Left ventricle myocardium superior (tissue), 1 donor: ENCODE data around the gene TTC38. TPM values are rescaled to one million over a fixed set of nuclear protein-coding genes. Genes with fewer than 3 reads are reported as not detected.
"Not testable (repeated sequence)": the region's sequence is repeated elsewhere in the genome, so short reads cannot be mapped to it uniquely, and the experiment has no call there.

ENCODE experiments used
- ATAC-seq: fragments of 200-7000 bp; cut with Tn5 transposase; one replicate; pipeline ENCODE4 v1.9.1; 2020; ENCODE audit warnings: mild to moderate bottlenecking, moderate library complexity
- DNase-seq: peaks from one replicate; pipeline ENCODE4 v3.0.0-alpha.2; 2020
- intact Hi-C: fragments of 100-400 bp; cut with micrococcal nuclease; formaldehyde crosslinking; loops from one replicate; pipeline ENCODE4 v1.11.0; 2022
- total RNA-seq: library from RNA; stranded (reverse); fragmentation: NEBNext Ultra II Directional; extraction: Animal tissue kit (Norgen Biotek cat#: 25700); gene quantifications from one replicate; pipeline ENCODE4 v1.2.1, GENCODE V29; 2021
- donor health status: DM: no; HTN: yes; CAD: no; lungs with severe emphysema.

The TTC38 gene
- total RNA-seq, 1 donor from 2014 or later, result 24.0 TPM

DNA sequence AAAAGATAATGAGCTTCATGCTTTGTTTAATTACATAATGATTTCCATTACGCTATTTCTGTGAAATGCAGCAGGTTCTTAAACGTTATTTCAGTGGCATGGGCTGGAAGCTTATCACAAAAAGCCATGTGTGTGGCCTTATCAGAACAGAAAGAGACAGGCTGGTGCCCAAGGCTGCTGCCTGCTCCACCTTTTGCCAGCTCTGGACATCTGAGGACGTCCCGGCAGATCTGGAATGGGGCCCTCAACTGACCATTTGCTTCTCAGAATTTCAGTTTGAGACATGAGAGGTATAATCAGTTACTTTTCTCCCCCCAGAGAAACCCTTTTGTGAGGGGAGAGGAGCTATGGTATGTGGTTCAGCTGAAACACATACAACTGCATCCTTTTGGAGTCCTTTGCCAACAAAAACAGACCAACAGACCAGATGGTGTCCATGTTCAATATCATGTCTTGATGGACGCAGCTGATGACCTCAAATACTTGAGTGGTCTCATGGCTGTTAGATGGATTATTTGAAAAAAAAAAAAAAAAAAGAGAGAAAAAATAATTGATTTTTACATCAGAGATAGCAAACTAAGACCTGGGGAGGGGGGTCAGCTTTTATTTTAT lies 26.3 kb upstream of the TTC38 start:
- ATAC-seq (peak; percentile 42), DNase-seq (no peak)
- intact Hi-C loops, result loop anchor here (10.0 kb wide), 1 partner anchor 97 kb away; no protein-coding TSS in a partner anchor

DNA sequence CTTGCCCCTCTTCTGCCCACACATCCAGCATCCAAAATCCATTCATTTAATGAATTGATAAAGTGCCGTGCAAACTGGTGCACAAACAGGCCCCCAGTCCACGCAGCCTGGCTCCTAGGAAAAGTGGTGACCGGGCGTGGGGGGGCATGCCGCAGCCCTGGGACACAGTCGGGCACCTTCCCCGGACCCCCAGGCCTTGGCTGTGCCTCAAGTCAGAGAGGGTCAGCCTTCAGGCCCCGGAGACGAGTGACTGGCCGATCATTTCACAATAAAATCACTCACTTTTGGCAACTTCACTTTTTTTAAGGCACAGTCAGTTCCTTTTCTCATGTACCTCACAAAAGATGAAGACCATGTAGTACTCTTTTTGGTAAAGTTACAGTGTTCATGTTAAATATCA lies 25.7 kb upstream of the TTC38 start:
- ATAC-seq, result no peak
- intact Hi-C loops, result loop anchor here (10.0 kb wide), 1 partner anchor 97 kb away; no protein-coding TSS in a partner anchor
- no peak for DNase-seq

DNA sequence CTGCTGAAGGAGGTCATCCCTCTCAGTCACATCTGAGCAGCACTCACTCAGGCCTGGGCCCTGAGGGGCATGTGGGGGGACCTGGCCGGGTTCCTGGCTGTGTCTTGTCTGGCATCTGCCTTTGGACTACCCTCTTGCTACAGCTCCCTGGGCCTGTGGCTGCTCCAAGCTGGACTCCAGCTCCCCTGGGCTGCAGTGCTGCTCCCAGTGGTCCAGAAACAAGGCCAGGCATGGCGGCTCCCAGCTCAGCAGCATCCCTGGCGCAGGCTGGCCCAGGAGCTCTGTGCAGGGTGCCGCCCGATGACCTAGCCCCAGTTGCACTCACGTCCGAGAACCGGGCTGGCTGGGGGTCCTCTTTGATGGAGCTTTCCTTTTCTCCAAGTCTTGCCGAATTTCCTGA lies 23.0 kb upstream of the TTC38 start:
- ATAC-seq (peak; percentile 3), DNase-seq (no peak)
- intact Hi-C loops, result loop anchor here (10.0 kb wide), 1 partner anchor 100 kb away; no protein-coding TSS in a partner anchor

DNA sequence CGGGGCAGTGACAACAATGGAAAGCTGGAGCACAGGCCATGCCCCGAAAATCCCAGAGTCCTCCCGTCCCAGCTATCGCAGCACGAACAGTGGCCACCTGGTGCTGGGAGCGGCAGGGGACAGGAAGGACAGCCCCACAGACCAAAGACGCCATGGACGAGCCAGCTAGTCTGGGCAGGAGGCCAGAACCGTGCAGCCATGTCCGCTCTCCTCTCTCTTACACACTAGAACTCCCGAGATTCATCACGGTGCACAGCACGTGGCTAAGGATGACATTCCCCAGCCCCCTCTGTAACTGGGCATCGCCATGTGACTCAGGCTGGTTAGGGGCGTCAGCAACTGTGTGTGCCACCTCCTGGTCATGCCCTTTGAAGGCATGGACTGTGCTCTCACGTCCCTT lies 22.3 kb upstream of the TTC38 start:
- intact Hi-C loops, result loop anchor here (10.0 kb wide), 1 partner anchor 101 kb away; no protein-coding TSS in a partner anchor
- peak; percentile 85 for DNase-seq
- peak; percentile 53 for ATAC-seq

DNA sequence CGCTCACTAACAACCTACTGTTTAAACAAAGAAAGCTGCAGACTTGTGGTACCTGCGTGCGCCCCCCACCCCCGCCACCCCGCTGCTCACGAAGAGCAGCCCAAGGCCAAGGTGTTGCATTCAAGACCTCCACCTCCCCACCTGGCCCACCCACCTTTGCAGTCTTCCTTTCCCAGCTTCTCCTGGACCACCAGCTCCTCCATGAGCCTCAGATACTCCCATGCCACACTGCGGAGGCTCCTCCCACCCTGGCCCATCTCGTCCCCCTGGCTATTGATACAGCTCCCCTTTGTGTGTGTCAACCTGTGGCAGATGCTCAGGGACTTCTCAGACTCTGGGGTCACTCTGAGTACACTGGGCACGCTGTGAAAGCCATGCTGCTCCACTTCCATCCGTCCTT lies 21.6 kb upstream of the TTC38 start:
- DNase-seq (no peak), ATAC-seq (no peak)
- intact Hi-C loops, result loop anchor here (10.0 kb wide), 1 partner anchor 101 kb away; no protein-coding TSS in a partner anchor

- DNase-seq, result no peak
- no peak for ATAC-seq
- intact Hi-C loops, result loop anchor here (10.0 kb wide), 1 partner anchor 103 kb away; no protein-coding TSS in a partner anchor
Measured at GRCh38 chr22:46247443-46247975, 20.3 kb upstream of the TTC38 start.

DNA sequence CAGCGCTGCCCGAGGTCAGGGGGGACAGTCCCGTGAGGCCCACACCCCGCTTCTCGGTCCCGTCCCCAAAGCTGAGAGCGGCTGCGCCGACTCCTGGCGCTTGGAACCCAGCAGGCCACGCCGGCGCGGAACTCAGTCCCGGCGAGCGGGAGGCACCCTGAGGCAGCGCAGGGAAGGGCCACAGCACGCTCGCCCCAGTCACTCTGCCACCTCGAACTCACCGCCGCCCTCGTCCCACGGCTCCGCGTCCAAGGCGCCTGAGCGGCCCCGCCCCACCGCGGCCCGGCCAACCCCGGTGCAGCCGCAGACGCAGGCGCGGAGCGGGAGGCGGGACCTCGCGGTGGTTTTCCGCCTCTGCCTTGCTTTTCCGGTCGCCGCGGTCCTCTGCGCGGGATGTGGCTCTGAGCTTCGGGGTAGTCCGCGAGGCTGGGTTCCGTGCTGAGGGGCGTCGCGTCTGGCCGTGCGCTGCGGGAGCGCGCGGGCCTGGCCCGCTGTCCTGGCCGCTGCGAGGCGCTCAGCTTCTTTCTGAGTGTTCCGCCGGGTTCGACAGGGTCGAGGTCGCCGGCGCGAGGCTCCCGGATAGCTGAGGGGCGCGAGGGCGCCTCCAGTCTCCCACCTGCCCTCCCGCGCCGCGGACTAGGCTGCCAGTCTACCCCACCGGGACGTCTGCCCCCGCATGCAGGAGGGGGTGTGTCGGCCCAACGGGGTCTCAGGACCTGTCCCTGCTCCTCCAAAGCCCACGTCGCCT lies 17.6 kb upstream of the TTC38 start, which contains the start of gene CDPF1:
Gene CDPF1 (minus strand): TSS at position 259 of the 748 bp plus-strand sequence. CDS start 2,009 bp downstream, outside the sequence.
- intact Hi-C loops, result no loop called here

GRCh38 chr22:46250783-46251125 lies 17.1 kb upstream of the TTC38 start:
- intact Hi-C loops, result no loop called here
- peak; percentile 7 for ATAC-seq
- no peak for DNase-seq

More for the DNA sequence above, 17.6 kb upstream of the TTC38 start, which contains the start of gene CDPF1:
- ATAC-seq, result peak; percentile 95
- DNase-seq, result peak; percentile 97

DNA sequence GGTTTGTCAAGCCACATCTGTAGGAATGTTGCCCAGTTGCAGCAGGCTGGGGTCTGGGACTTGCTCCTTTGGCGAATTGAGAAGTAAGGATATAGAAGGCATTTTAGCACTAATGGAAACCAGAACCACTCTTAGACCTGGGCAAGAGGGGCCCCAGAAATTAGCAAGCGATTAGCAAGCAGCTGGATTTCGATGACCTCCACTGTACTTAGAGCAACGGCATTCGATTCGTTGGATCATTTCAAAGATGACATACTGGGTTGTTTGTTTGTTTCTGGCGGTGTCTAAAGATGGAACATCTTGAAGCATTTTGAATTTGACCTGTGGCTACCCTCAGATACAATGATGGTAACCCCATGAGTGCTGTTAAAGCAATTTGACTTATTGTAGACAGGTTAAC lies 16.5 kb upstream of the TTC38 start:
- intact Hi-C loops, result no loop called here

DNA sequence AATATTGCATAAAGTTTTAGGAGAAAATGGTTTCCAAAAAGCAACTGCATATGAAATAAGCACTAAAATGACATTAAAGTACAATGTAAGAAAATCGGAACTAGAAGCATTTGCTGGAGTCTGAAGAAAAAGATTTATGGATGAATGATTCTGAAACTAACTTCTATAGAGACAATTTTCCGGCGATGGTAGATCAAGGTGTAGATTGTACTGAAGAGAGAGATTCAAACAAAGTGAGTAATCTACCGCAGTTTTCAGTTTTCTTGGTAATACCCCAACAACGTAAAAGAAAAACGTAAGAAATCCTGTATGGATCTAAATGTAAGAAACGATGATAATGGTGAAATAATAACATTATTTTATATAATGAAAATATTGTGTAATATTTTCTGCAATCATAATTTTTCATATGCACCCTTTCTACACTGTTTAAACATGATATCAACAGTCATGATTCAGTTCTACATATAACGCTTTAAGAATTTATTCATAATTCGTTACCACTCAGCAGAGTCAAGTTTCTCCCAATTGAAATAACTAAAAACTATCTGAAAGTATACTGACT lies 15.9 kb upstream of the TTC38 start:
- no peak for DNase-seq
- intact Hi-C loops, result no loop called here
- no peak for ATAC-seq

More for the DNA sequence above, 16.5 kb upstream of the TTC38 start:
- no peak for DNase-seq
- no peak for ATAC-seq

DNA sequence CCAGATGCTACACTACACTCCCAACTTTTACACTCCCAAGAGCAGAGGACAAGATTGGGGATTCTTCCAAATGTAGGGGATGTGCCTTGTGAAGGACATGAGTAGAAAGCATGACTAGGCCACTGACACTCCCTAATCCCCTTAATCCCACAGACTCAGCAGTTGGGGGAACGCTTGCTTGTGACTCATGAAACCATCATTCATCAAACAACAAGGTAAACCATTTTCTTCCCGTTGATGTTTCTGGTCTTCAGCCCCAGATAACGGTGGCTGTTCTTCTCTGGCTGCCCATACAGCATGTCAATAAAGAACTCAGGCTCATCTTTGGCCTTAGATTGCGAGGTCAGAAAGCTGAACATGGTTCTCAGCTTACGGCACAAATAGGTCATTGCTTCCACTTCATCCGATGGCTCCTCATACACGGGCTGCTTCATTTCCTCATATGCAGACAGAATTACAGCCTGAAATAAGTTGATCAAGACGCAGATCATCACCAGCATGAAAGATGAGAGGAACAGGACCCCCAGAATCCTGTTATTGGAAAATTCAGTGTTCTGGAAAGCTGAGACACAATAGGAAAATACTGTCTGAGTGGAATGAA lies 11.3 kb upstream of the TTC38 start:
- ATAC-seq, result no peak
- no peak for DNase-seq
- intact Hi-C loops, result no loop called here

GRCh38 chr22:46259374-46259773 lies 8.4 kb upstream of the TTC38 start:
- DNase-seq, result no peak
- ATAC-seq, result no peak
- intact Hi-C loops, result no loop called here

DNA sequence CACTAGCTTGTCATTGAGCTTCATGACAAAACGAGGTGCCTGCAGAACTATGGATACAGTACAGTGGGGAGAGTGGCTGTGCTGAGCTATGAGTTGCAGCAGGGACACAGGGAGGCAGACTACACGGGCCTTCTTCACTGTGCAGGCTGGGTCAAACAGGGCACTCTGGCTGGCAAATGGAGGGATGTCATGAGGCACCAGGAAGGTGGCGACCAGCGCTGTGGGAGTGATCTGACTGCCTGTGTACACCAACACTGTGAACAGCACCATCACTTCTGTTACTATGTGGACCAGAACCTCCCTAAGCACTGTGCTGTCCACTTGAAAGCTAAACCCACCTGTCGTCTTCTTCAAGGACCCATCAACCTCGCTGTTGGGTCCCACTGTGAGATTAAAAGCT lies 7.8 kb upstream of the TTC38 start:
- intact Hi-C loops, result no loop called here
- ATAC-seq, result no peak

DNA sequence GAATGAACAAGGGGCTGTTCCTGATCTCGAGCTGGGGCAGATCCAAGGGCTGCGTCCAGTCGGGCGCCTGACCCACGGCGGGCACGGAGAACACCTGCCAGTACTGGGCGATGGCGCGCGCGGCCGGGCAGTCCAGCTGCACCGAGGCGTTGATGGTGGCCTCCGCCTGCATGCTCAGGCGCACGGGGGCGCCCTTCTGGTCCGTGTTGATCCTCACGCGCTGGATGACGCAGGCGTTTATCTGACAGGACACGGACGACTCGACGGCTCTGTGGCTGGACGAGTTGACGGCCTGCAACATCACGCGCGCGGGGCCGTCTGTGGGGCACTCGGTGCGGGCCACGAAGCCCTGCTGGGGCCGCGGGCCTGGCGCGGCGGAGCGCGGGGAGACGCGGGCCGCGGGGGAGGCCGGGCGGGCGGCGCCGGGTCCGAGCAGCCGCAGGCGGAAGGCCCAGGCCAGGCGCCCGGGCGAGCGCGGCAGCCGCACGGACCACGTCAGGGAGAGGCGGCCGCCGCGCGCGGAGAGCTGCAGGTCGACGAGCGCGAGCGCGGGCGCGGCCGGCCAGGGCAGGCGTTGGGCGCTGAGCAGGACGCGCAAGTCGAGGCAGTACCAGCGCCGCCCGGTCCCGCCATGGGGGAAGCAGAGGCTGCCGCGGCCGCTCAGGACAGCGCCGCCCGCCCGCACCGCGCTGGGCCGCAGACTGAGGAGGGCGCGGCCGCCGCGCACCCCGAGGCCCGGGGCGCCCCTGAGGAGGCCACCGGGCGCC lies 5.2 kb upstream of the TTC38 start:
- DNase-seq (peak; percentile 86), ATAC-seq (peak; percentile 50)
- intact Hi-C loops, result no loop called here

More for the DNA sequence above, 7.8 kb upstream of the TTC38 start:
- no peak for DNase-seq

- intact Hi-C loops, result no loop called here
- ATAC-seq, result no peak
- no peak for DNase-seq
Measured at GRCh38 chr22:46263216-46263590, 4.6 kb upstream of the TTC38 start, which contains the start of gene PKDREJ. TSS of gene PKDREJ (minus strand) at chr22:46263343. CDS start at chr22:46263322, 21 bp downstream.

GRCh38 chr22:46264520-46264919 lies 3.3 kb upstream of the TTC38 start:
- DNase-seq, ATAC-seq, intact Hi-C loops: not testable (repeated sequence)

GRCh38 chr22:46265627-46266026 lies 2.2 kb upstream of the TTC38 start:
- DNase-seq, intact Hi-C loops, ATAC-seq: not testable (repeated sequence)

DNA sequence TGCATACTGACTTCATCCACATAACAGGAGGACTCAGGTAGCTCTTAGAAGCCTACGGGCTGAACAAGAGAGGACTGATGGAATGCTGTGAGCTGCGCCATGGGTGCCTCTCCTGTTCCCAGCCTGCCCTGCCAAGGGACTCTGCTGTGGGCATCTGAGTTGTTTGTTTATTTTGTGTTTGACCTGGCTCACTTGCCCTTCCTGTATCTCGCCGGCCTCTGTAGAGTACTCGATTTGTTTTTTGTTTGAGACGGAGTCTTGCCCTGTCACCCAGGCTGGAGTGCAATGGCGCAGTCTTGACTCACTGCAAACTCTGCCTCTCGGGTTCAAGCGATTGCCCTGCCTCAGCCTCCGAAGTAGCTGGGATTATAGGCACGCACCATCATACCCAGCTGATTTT lies 1.8 kb downstream of the TTC38 start:
- DNase-seq, result no peak
- no peak for ATAC-seq
- intact Hi-C loops, result no loop called here

DNA sequence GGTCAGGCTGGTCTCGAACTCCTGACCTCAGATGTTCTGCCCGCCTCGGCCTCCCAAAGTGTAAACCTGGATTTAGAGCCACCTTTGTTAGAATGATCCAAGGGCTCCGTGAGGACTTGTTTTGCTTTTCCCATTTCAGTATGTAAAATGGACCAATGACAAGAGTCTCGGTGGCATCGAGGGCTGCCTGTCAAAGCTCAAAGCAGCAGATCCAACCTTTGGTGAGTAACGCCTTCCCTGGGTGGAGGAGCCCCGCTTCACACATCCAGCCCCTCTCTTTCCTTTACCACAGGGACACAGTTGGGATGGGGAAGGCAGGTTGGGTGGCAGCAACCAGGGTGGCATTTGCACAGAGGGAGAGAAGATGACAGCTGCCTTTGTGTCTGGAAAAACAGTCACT lies 4.4 kb downstream of the TTC38 start:
- DNase-seq, result no peak
- ATAC-seq, result no peak
- intact Hi-C loops, result no loop called here
